ENCODE measurements around the gene CARD18. TPM values are rescaled to one million over a fixed set of nuclear protein-coding genes. Genes with fewer than 3 reads are reported as not detected.

The CARD18 gene
- total RNA-seq, 4 donors from 2014 or later, result not detected

GRCh38 chr11:105164208-105164607 lies 24.6 kb upstream of the CARD18 start:
- WGBS, 2 donors (ENCODE audit: low coverage in 1 of 2), result 66 to 72% methylated on average over 4 of the region's 4 CpGs
- H3K27ac ChIP-seq, result no peak overlapping the region
- no peaks in the 10 kb centered on the region for H3K4me1 ChIP-seq
- no peak overlapping the region for H3K4me3 ChIP-seq
- no peaks in the 10 kb centered on the region for H3K27me3 ChIP-seq
- no peaks in the 10 kb centered on the region for H3K9me3 ChIP-seq
- no peak for DNase-seq
- in situ Hi-C loops (cut with MboI; ENCODE audit: low pct_ligation_motif_present in 1 of 4, low pct_unique_long_range_greater_than_20kb in 1 of 4, low sequenced_read_pairs in 3 of 4), result no loop called here
- intact Hi-C loops (cut with DNase I; ENCODE audit: low total_unique reads), result no loop called here
- TF ChIP-seq CTCF (IDR thresholded peaks at IDR 0.05) (no peak), EP300 (IDR thresholded peaks at IDR 0.05; ENCODE audit: low read depth) (no peak), POLR2A (IDR thresholded peaks at IDR 0.05) (no peak), POLR2AphosphoS5 (IDR thresholded peaks at IDR 0.05) (no peak)
- no peaks in the 10 kb centered on the region for H3K36me3 ChIP-seq

GRCh38 chr11:105162506-105162905 lies 22.9 kb upstream of the CARD18 start:
- H3K27me3 ChIP-seq, result no peaks in the 10 kb centered on the region
- in situ Hi-C loops (cut with MboI; ENCODE audit: low pct_ligation_motif_present in 1 of 4, low pct_unique_long_range_greater_than_20kb in 1 of 4, low sequenced_read_pairs in 3 of 4) (no loop called here), intact Hi-C loops (cut with DNase I; ENCODE audit: low total_unique reads) (no loop called here)
- H3K27ac ChIP-seq, result no peak overlapping the region
- no peaks in the 10 kb centered on the region for H3K36me3 ChIP-seq
- H3K4me3 ChIP-seq, result no peak overlapping the region
- no peak for TF ChIP-seq CTCF (IDR thresholded peaks at IDR 0.05)
- TF ChIP-seq POLR2AphosphoS5 (IDR thresholded peaks at IDR 0.05), result no peak
- no peak for TF ChIP-seq POLR2A (IDR thresholded peaks at IDR 0.05)
- no peak for TF ChIP-seq EP300 (IDR thresholded peaks at IDR 0.05; ENCODE audit: low read depth)
- no peak for DNase-seq
- no peaks in the 10 kb centered on the region for H3K9me3 ChIP-seq
- H3K4me1 ChIP-seq, result no peaks in the 10 kb centered on the region
- 29 to 85% methylated on average over 1 of the region's 1 CpG for WGBS, 2 donors (ENCODE audit: low coverage in 1 of 2)

GRCh38 chr11:105158436-105158835 lies 18.9 kb upstream of the CARD18 start:
- Histone ChIP-seq H3K36me3 (no peaks in the 10 kb centered on the region), H3K27ac (no peak overlapping the region), H3K27me3 (no peaks in the 10 kb centered on the region), H3K9me3 (no peaks in the 10 kb centered on the region), H3K4me3 (no peak overlapping the region), H3K4me1 (no peaks in the 10 kb centered on the region)
- no peak for DNase-seq
- 90 to 100% methylated on average over 1 of the region's 1 CpG for WGBS, 2 donors (ENCODE audit: low coverage in 1 of 2)
- TF ChIP-seq EP300 (IDR thresholded peaks at IDR 0.05; ENCODE audit: low read depth) (no peak), POLR2A (IDR thresholded peaks at IDR 0.05) (no peak), CTCF (IDR thresholded peaks at IDR 0.05) (no peak), POLR2AphosphoS5 (IDR thresholded peaks at IDR 0.05) (no peak)
- in situ Hi-C loops (cut with MboI; ENCODE audit: low pct_ligation_motif_present in 1 of 4, low pct_unique_long_range_greater_than_20kb in 1 of 4, low sequenced_read_pairs in 3 of 4) (no loop called here), intact Hi-C loops (cut with DNase I; ENCODE audit: low total_unique reads) (no loop called here)

GRCh38 chr11:105156720-105157119 lies 17.2 kb upstream of the CARD18 start:
- 88 to 90% methylated on average over 3 to 4 of the region's 4 CpGs for WGBS, 2 donors (ENCODE audit: low coverage in 1 of 2)
- Histone ChIP-seq H3K9me3 (no peaks in the 10 kb centered on the region), H3K4me1 (no peaks in the 10 kb centered on the region), H3K4me3 (no peak overlapping the region), H3K27me3 (no peaks in the 10 kb centered on the region), H3K27ac (no peak overlapping the region), H3K36me3 (no peaks in the 10 kb centered on the region)
- in situ Hi-C loops (cut with MboI; ENCODE audit: low pct_ligation_motif_present in 1 of 4, low pct_unique_long_range_greater_than_20kb in 1 of 4, low sequenced_read_pairs in 3 of 4) (no loop called here), intact Hi-C loops (cut with DNase I; ENCODE audit: low total_unique reads) (no loop called here)
- DNase-seq, result no peak
- TF ChIP-seq EP300 (IDR thresholded peaks at IDR 0.05; ENCODE audit: low read depth) (no peak), POLR2AphosphoS5 (IDR thresholded peaks at IDR 0.05) (no peak), POLR2A (IDR thresholded peaks at IDR 0.05) (no peak), CTCF (IDR thresholded peaks at IDR 0.05) (no peak)
